Limb (tissue), 2 donors: ENCODE measurements around the gene FAM83C.
"Not testable (repeated sequence)": the region's sequence is repeated elsewhere in the genome, so short reads cannot be mapped to it uniquely, and the experiment has no call there.

Experiments used
- DNase-seq, 2 donors: peaks; one replicate each; pipeline ENCODE4 v3.0.0-alpha.2; 2016; ENCODE audit errors: extremely low spot score in 2 of 2

The FAM83C gene

DNA sequence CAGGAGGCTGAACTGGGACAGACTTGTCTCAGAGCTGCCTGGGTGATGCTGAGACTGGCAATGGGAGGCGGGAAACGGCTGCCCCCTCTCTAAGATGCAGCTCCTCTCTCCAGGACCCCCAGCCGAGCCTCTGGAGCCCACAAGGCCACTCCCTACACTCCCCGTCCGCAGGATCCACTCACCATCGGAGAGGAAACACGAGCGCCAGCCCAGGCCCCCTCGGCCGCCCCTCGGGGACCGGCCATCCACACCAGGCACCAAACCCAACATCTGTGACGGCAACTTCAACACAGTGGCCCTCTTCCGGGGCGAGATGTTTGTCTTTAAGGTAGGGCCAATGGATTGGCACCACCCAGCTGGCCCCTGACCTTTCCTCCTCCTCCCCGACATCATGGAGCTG lies 25.1 kb downstream of the FAM83C start:
- DNase-seq: no peak

DNA sequence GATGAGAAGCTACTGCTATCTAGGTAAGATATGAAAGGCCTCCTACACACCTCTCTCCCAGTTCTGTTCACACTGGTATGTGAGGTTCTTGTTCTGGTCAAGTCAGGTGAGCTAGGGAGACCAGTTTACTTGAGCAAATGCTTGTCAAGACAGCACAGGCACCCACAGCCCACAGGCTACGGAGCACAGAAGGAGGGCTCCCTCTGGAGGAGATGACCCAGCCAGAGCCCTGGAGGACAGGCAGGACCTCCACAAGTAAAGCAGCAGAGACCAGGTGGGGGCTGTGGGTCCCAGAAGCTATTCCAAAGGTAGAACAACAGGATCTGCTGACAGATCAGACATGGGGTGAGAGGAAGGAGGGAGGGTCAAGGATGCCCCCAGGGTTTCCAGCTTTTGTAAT lies 27.5 kb downstream of the FAM83C start:
- DNase-seq: no peak

- no peak for DNase-seq
These were observed 28.5 kb downstream of the FAM83C start for GRCh38 chr20:35263532-35264341.

DNA sequence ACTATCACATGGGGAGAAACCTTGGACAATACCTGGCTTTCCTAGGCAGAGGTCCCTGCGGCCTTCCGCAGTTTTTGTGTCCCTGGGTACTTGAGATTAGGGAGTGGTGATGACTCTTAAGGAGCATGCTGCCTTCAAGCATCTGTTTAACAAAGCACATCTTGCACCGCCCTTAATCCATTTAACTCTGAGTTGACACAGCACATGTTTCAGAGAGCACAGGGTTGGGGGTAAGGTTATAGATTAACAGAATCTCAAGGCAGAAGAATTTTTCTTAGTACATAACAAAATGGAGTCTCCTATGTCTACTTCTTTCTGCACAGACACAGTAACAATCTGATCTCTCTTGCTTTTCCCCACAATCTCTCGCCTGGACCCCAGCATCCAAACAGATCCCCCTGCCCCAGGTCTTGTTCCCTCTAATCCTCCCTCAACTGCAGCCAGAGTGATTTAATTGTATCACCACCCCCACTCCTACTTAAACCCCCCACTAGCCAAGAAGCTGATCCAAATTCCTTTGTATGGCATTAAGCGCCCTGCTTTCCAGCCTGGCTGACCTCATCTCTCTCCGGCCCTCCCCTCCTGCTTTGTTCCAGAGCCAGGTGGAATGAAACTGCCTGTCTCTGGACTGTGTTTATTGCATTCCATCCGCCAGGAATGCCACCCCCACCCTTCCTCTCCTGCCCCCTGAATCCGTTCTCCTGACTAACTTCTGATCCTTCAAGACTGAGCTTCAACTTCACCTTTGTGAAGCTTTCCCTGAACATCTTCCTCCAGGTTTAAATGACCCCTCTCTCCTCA lies 29.3 kb downstream of the FAM83C start:
- not testable (repeated sequence) for DNase-seq

- DNase-seq: not testable (repeated sequence)
These were observed 29.9 kb downstream of the FAM83C start for GRCh38 chr20:35262321-35262720.

- no peak for DNase-seq
These were observed 31.8 kb downstream of the FAM83C start for GRCh38 chr20:35260426-35260825.

DNA sequence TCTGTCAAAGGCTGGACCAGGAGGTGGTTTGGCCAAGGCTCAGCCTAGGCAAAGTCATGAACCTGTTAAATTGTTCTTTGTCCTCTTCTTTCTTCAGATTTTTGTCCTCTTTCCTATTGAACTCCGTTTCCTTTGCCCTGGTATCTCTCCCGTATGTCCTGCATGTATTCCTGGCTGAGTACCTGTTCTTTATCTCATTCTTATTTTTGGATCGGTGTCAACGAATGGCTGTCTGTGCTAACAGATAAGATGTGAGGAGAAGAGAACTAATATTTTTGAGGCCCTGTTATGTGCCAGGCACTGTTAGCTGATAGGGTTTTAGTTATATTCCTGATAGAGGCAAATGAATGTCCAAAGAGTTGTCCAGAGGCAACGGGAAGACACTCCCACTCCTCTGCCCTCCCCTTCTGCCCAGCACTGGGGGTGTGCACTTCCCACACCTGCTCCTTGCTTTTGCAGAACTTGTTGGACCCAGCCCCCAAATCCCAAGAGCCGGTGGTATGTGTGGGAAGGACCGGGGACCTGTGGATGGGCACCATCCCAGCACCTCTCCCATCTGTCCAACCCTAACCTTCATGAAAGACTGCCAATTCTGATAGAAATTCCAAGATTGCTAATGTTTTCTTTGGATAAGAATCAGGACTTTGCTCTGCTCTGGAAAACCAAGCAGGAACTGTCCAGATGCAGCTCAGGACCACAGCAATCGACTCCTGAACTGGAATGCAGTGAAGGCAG lies 34.9 kb downstream of the FAM83C start:
- DNase-seq: no peak

DNA sequence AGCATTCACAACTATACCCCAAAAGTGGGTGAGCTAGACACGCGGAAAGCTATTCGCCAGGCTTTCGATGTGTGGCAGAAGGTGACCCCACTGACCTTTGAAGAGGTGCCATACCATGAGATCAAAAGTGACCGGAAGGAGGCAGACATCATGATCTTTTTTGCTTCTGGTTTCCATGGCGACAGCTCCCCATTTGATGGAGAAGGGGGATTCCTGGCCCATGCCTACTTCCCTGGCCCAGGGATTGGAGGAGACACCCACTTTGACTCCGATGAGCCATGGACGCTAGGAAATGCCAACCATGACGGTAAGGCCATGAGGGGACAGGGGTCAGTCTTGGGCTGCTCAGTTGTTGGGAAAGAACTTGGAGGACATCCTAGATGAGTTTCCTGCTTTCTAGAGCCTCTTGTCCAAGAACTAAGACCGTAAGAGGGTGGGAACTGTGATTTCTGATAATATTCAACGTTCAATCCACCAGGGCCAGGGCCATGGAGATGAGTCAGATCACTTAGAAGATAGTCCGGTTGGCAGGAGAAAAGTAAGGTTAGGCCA lies 37.7 kb downstream of the FAM83C start:
- no peak for DNase-seq

DNA sequence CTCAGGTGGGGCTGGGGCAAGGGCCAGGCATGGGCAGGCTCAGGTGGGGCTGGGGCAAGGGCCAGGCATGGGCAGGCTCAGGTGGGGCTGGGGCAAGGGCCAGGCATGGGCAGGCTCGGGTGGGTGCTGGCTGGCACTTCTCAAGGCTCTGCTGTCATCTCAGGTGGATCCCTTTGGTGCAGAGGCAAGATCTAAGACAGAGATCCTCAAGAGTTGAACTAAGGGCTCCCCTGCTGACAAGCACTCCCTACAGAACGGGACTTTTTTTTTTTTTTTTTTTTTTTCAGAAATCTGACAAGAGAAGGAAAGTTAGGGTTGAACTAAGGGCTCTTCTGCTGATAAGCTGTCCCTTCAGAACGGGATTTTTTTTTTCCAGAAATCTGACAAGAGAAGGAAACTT lies 39.2 kb downstream of the FAM83C start:
- no peak for DNase-seq

DNA sequence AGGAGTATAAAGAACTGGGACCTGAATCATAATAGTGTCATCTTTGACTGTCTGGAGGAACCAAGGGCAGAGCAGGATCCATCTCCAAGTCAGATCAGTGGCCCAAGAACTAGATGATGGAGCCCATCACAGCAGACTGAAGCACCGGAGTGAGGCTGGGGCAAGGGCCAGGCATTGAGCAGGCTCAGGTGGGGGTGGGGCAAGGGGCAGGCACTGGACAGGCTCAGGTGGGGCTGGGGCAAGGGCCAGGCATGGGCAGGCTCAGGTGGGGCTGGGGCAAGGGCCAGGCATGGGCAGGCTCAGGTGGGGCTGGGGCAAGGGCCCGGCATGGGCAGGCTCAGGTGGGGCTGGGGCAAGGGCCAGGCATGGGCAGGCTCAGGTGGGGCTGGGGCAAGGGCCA lies 39.6 kb downstream of the FAM83C start:
- not testable (repeated sequence) for DNase-seq

GRCh38 chr20:35252037-35252461 lies 40.2 kb downstream of the FAM83C start:
- DNase-seq: no peak

GRCh38 chr20:35251613-35251940 lies 40.6 kb downstream of the FAM83C start:
- no peak for DNase-seq

GRCh38 chr20:35248641-35249475 lies 43.4 kb downstream of the FAM83C start:
- DNase-seq: no peak

DNA sequence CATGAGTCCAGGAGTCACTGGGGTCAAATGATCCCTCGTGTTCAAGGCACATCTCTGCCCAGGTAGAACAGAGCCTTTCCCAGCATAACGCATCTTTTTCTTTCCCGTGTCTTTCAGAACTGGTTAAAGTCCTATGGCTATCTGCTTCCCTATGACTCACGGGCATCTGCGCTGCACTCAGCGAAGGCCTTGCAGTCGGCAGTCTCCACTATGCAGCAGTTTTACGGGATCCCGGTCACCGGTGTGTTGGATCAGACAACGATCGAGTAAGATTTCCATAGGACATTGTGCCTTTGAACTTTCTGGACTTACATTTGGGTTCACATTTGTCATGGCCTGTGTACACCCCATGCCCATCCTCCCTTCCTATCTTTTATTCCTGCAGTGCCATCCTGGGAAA lies 45.5 kb downstream of the FAM83C start:
- no peak for DNase-seq

- no peak for DNase-seq
These were observed 48.2 kb downstream of the FAM83C start for GRCh38 chr20:35243986-35244385.

DNA sequence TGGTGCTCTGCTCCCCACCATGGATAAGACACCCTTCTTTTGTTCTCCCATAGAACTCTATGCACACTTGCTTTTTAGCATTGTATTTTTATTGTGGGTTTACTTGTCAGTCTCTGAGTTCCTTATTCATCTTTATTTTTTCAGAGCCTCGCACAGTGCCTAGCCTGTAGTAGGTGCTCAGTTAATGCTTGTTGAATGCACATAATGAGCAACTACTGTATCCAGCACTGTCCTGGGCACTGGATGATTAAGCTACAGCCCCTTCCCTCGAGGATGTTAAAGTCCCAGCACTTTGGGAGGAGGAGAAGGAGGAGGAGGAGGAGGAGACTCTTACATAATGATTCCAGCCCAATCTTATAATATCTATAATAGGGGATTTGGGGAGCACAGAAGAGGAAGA lies 48.9 kb downstream of the FAM83C start:
- no peak for DNase-seq

GRCh38 chr20:35240811-35241293 lies 51.4 kb downstream of the FAM83C start:
- DNase-seq: no peak

DNA sequence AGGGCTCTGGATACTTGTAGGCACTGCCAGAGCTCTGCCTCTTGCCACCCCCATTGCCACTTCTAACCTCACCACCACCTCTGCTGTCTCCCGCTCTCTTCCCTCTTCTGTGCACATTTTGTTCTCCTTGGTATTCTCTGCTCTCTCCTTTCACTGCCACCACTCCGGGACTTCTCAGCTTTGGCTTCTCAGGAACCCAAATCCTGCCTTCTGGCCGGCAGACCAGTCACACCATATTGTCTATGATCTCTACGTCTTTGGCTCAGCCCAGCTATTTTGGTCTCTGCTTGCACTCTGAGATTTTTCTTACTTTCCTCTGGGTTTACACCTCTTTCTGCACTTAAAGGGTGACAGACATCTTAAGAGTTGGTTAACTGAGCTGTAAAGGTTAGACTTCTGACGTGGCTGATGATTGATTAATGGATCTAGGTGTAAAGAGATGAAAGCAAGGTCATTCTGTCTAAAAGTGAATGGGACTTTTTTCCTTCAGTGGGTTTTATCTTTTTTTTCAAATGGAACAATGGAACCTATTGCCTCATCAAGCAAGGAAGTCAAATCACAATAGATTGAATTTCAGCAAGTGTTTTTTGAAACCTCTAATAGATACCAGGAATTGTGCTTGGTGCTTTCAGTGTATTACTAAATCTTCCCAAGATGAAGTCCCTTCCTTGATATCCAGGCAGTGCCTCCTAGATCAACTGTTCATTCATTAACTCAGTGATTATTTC lies 52.0 kb downstream of the FAM83C start:
- no peak for DNase-seq

DNA sequence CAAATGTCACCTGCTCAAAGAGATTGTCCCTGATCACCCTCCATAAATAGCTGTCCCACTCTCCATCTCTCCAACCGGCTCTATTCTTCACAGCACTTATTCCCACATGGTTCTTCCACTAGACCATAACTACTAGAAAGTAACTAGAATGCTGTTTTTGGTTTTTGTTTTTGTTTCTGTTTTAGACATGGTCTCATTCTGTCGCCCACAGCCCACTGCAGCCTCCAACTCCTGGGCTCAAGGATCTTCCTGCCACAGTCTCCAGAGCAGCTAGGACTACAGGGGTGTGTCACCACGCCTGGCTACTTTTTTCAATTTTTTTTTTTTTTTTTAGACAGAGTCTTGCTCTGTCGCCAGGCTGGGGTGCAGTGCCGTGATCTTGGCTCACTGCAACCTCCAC lies 53.5 kb downstream of the FAM83C start:
- DNase-seq: no peak

DNA sequence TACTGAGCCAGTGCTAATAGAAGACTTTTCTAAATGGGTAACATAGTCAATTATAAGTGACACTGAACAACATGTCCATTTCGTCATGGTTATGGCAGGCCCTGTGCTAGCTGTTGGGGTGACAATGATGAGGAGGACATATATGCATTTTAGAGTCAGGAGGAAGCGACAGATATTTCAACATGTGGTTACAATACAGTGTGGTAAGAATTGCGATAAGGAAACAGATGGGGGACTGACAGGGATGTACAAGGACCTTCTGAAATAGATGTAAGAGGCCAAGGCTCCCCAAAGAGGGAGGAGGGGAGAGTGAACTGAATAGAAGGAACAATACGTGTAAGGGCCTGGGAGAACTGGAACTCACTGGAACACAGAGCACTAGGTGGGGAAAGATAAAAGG lies 54.1 kb downstream of the FAM83C start:
- DNase-seq: no peak
